HG03097 (cell line): Measurements from ENCODE around the gene NDUFA3.

Experiments used
- ATAC-seq: cut with Tn5 transposase; IDR thresholded peaks from one replicate; pipeline ENCODE4 v1.9.1; 2021; ENCODE audit not compliant: unreplicated experiment, low FRiP score

Gene NDUFA3

GRCh38 chr19:54137699-54138488, 35.2 kb downstream of the NDUFA3 start, which contains the start of gene CNOT3:
CNOT3 (plus strand) TSS chr19:54137762; CDS start chr19:54142979, 5,217 bp downstream.
- no peak for ATAC-seq

DNA sequence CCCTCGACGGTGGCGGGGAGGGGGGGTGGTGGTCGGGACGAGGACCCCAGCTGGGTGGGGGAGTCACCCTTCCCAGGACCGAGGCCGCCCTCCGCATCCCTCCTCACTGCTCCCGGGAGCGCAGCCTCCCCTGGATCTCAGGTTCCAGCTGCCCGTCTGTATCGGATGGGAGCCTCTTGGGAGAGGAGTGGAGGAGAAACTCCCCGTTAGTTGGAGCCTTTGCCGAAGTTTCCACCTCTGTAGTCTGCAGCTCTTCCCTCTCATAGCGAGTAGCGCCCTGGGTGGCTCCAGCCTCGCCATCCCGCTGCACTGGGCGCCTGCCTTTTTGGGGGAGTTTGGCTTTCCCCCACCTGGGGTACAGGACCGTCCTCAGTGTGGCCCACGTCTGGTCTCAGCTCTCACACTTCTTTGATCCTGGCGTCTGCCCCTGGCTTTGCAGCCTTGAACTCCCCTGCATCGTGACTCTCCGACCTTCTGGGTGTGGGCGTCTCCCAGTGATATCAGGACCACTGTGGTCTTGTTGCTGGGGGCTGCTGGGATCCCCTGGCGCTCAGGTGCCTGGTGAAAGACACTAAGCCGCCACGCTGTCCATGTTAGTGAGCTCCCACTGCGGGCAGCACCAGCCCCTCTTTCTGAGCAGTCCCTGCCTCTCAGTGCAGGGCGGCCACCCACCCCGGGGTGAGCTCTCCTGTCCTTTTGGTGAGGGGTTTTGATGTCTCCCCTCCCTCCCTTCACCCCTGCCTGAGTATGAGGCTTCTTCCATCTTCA, 36.0 kb downstream of the NDUFA3 start:
- ATAC-seq: no peak

DNA sequence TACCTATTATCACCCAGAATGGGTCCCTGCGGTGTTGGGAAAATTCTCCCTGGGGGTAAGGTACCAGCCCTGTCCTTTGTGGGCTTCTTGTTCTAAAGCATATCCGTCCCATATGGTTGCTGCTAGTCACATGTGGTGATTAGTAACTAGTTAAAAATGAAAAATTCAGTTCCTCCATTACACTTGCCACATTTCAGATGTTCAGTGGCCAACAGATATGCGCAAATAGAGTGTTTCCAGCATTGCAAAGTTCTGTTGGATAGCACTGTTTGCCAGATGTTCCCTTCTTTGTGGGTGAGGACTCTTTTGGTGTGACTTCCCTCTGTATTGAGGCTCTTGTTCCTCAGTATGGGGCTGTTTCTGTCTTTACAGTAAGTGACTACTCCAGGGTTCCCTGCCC, 38.7 kb downstream of the NDUFA3 start:
- no peak for ATAC-seq

DNA sequence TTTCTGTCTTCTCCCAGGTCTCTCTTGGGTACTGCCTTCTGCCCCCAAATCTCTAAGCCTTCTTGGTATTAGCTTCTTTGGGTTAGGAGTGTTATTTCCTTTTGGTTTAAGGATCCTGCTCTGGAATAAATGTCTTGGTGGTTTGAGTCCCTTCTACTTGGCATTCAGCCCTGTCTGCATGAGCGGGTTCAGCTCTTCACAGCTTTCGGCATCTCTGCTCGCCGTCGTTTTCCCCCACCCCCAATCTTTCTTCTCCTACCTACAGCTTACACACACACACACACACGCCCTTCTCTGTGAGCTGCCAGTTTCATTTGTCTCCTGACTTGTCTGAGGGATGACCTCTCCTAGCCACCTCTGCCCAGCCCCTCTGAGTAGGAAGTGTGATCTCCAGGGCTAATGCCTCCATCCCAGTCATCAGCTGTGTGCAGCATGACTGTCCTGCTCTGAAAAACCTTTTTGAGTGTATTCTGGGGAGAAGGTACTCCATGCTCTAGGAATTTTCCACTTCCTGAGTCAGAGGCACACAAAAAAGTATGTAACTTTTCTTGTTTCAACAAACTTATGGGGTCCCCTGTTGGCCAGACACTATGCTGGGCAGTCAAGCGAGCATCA, 39.6 kb downstream of the NDUFA3 start:
- no peak for ATAC-seq

GRCh38 chr19:54145541-54146158, 43.0 kb downstream of the NDUFA3 start:
- ATAC-seq: no peak

- ATAC-seq: no peak
These were observed 45.0 kb downstream of the NDUFA3 start for GRCh38 chr19:54147676-54148075.

DNA sequence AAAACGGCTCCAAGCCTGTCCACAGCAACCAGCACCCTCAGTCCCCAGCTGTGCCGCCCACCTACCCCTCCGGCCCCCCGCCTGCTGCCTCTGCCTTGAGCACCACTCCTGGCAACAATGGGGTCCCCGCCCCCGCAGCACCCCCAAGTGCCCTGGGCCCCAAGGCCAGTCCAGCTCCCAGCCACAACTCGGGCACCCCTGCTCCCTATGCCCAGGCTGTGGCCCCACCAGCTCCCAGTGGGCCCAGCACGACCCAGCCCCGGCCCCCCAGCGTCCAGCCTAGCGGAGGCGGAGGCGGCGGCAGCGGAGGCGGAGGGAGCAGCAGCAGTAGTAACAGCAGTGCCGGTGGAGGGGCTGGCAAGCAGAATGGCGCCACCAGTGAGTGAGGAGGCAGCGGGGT, 45.5 kb downstream of the NDUFA3 start:
- no peak for ATAC-seq

- no peak for ATAC-seq
These were observed 46.6 kb downstream of the NDUFA3 start for GRCh38 chr19:54149021-54149812.

- ATAC-seq: no peak
These were observed 48.8 kb downstream of the NDUFA3 start for GRCh38 chr19:54151362-54152035.

DNA sequence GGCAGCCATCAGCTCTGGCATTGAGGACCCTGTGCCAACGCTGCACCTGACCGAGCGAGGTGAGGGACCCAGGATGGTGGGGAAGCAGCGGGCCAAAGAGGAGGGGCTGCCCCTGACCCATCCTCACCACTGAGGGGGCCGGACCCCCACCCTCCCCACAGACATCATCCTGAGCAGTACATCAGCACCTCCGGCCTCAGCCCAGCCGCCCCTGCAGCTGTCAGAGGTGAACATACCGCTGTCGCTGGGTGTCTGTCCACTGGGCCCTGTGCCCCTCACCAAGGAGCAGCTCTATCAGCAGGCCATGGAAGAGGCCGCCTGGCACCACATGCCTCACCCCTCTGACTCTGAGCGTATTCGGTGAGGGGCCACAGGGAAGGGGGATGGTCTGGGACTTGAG, 49.6 kb downstream of the NDUFA3 start:
- no peak for ATAC-seq

- no peak for ATAC-seq
These were observed 50.3 kb downstream of the NDUFA3 start for GRCh38 chr19:54152878-54153524.

DNA sequence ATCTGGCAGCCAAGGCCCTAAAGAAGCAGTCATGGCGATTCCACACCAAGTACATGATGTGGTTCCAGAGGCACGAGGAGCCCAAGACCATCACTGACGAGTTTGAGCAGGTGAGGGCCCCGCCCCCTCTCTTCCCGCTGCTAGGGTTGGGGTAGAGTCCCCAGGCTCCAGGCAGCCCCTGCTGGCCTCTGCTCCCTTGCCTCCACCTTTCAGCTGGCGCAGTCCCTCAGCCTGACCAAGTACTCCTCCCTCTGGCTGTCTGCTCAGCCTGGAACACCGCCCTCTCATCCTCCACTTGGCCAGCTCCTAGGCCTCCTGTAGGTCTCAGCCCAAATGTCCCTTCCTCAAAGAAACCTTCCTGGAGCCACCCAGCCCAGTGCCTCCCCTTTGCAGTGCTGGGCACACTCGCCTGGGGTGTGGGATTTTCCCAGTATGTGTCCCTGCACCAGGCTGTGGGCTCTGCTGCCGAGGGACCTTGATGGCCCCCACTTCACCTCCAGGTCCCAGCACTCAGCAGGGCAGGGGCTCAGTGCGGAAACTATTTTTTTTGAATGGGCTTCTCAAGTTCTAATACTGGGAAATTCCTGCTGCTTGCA, 51.2 kb downstream of the NDUFA3 start:
- no peak for ATAC-seq

- no peak for ATAC-seq
These were observed 52.1 kb downstream of the NDUFA3 start for GRCh38 chr19:54154603-54155345.

DNA sequence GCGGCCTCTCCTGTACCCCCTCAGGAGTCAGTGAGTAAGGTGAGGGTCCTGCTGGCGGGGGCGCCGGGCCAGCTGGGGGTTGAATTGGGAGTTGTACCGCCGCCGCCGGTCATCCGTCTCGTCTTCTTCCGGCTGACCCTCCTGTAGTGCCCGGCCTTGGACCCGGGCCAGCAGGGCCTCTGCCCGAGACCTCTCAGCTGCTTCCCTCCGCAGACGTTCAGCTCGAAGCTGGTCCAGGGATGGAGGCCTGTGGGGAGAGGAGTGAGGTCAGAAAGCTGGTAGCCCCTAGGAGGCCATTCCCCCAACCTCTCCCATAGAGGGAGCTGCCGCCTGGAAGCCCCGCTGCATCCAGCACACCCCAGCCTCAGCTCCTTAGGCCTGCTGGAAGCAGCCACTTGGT, 53.0 kb downstream of the NDUFA3 start:
- ATAC-seq: no peak

- ATAC-seq: no peak
These were observed 53.8 kb downstream of the NDUFA3 start for GRCh38 chr19:54156490-54156889.

DNA sequence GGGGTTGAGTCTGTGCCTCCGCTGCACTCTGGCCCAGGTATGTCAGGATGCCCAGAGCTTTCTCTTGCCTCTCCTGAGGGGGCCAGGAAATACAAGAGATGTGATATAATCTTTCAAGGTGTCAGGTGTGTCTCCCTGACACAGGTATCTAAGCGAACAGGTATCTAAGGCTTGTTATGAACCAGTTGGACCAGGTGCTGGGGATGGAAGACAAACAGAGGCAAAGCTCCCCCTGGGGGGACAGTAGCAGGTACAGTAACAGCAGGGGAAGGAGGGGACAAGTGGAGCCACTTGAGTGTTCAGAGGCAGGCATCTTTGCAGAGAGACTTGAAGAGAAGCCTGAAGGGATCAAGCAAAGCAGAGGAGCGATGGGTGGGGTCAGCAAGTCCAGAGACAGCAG, 54.3 kb downstream of the NDUFA3 start:
- ATAC-seq: no peak
